ENCODE results near the gene CCDC83. TPM values are rescaled to one million over a fixed set of nuclear protein-coding genes. Genes with fewer than 3 reads are reported as not detected.
"Not testable (repeated sequence)": the region's sequence is repeated elsewhere in the genome, so short reads cannot be mapped to it uniquely, and the experiment has no call there.

Gene CCDC83
- total RNA-seq, 2 experiments from 2014 or later, result not detected

- peaks cover 35% of the 10 kb centered on the region for H3K36me3 Mint-ChIP-seq
- H3K27me3 Mint-ChIP-seq, result no peaks in the 10 kb centered on the region
- H3K27ac Mint-ChIP-seq, result no peak overlapping the region
- peaks cover 42% of the 10 kb centered on the region for H3K9me3 Mint-ChIP-seq
- no peak overlapping the region for H3K4me3 Mint-ChIP-seq
- intact Hi-C loops (cut with micrococcal nuclease), result loop anchor here (2.0 to 10.0 kb wide), 9 partner anchors 95 to 563 kb away; partner anchors contain the start of genes CCDC83, PICALM and TMEM126B
- no peak for DNase-seq
- POLR2A ChIA-PET, result interaction anchor here (1.6 kb wide), 1 partner anchor 643 kb away, joined by 3 read pairs; no protein-coding TSS in a partner anchor
- CTCF ChIA-PET, result no interaction called here
- peaks cover 50% of the 10 kb centered on the region for H3K4me1 Mint-ChIP-seq (ENCODE audit: low read depth)
These were observed 94.6 kb downstream of the CCDC83 start for GRCh38 chr11:85949798-85950197.

GRCh38 chr11:85950317-85951048 lies 95.3 kb downstream of the CCDC83 start:
- intact Hi-C loops (cut with micrococcal nuclease), result no loop called here
- ChIA-PET POLR2A (interaction anchor here (1.2 kb wide), 1 partner anchor 271 kb away, joined by 4 read pairs; no protein-coding TSS in a partner anchor), CTCF (no interaction called here)
- Mint-ChIP-seq H3K27ac (no peak overlapping the region), H3K36me3 (peaks cover 33% of the 10 kb centered on the region), H3K27me3 (no peaks in the 10 kb centered on the region), H3K4me1 (ENCODE audit: low read depth) (peaks cover 49% of the 10 kb centered on the region), H3K9me3 (peaks cover 35% of the 10 kb centered on the region), H3K4me3 (no peak overlapping the region)
- DNase-seq, result no peak

GRCh38 chr11:85951049-85951405 lies 95.8 kb downstream of the CCDC83 start:
- ChIA-PET CTCF (no interaction called here), POLR2A (interaction anchor here (1.2 kb wide), 1 partner anchor 271 kb away, joined by 4 read pairs; no protein-coding TSS in a partner anchor)
- Mint-ChIP-seq H3K9me3 (peaks cover 29% of the 10 kb centered on the region), H3K27me3 (no peaks in the 10 kb centered on the region), H3K4me3 (no peak overlapping the region), H3K27ac (no peak overlapping the region), H3K36me3 (peaks cover 33% of the 10 kb centered on the region), H3K4me1 (ENCODE audit: low read depth) (peaks cover 43% of the 10 kb centered on the region)
- DNase-seq, result no peak
- intact Hi-C loops (cut with micrococcal nuclease), result no loop called here

GRCh38 chr11:85951428-85952107 lies 96.4 kb downstream of the CCDC83 start:
- no peak overlapping the region for H3K27ac Mint-ChIP-seq
- H3K4me1 Mint-ChIP-seq (ENCODE audit: low read depth), result peaks cover 38% of the 10 kb centered on the region
- peaks cover 39% of the 10 kb centered on the region for H3K36me3 Mint-ChIP-seq
- intact Hi-C loops (cut with micrococcal nuclease), result no loop called here
- CTCF ChIA-PET, result no interaction called here
- POLR2A ChIA-PET, result interaction anchor here (1.2 kb wide), 1 partner anchor 270 kb away, joined by 4 read pairs; no protein-coding TSS in a partner anchor
- DNase-seq, result no peak
- no peak overlapping the region for H3K4me3 Mint-ChIP-seq
- H3K27me3 Mint-ChIP-seq, result no peaks in the 10 kb centered on the region
- H3K9me3 Mint-ChIP-seq, result peaks cover 29% of the 10 kb centered on the region

GRCh38 chr11:85952108-85952485 lies 96.9 kb downstream of the CCDC83 start:
- H3K27me3 Mint-ChIP-seq; POLR2A ChIA-PET; H3K4me3 Mint-ChIP-seq; intact Hi-C loops (cut with micrococcal nuclease); DNase-seq; H3K27ac Mint-ChIP-seq; CTCF ChIA-PET: not testable (repeated sequence)
- peaks cover 29% of the 10 kb centered on the region for H3K9me3 Mint-ChIP-seq
- peaks cover 33% of the 10 kb centered on the region for H3K4me1 Mint-ChIP-seq (ENCODE audit: low read depth)
- peaks cover 44% of the 10 kb centered on the region for H3K36me3 Mint-ChIP-seq

- POLR2A ChIA-PET, result no interaction called here
- no peak overlapping the region for H3K4me3 Mint-ChIP-seq
- CTCF ChIA-PET, result no interaction called here
- H3K9me3 Mint-ChIP-seq, result peaks cover 29% of the 10 kb centered on the region
- no peaks in the 10 kb centered on the region for H3K27me3 Mint-ChIP-seq
- H3K27ac Mint-ChIP-seq, result no peak overlapping the region
- no peak for DNase-seq
- peaks cover 58% of the 10 kb centered on the region for H3K36me3 Mint-ChIP-seq
- H3K4me1 Mint-ChIP-seq (ENCODE audit: low read depth), result peaks cover 19% of the 10 kb centered on the region
- intact Hi-C loops (cut with micrococcal nuclease), result no loop called here
These were observed 98.4 kb downstream of the CCDC83 start for GRCh38 chr11:85953491-85954143.

GRCh38 chr11:85955531-85955930 lies 100.3 kb downstream of the CCDC83 start:
- H3K4me1 Mint-ChIP-seq (ENCODE audit: low read depth), result peaks cover 6% of the 10 kb centered on the region
- ChIA-PET POLR2A (interaction anchor here (1.1 kb wide), 1 partner anchor 13 kb away, joined by 3 read pairs; no protein-coding TSS in a partner anchor), CTCF (interaction anchor here (0.8 kb wide), 1 partner anchor 44 kb away, joined by 4 read pairs; no protein-coding TSS in a partner anchor)
- H3K4me3 Mint-ChIP-seq, result no peak overlapping the region
- peak overlapping the region; percentile 3 for H3K27ac Mint-ChIP-seq
- no peak for DNase-seq
- no peaks in the 10 kb centered on the region for H3K27me3 Mint-ChIP-seq
- peaks cover 72% of the 10 kb centered on the region for H3K36me3 Mint-ChIP-seq
- H3K9me3 Mint-ChIP-seq, result peaks cover 29% of the 10 kb centered on the region
- intact Hi-C loops (cut with micrococcal nuclease), result no loop called here

- peak overlapping the region; percentile 35 for H3K27ac Mint-ChIP-seq
- CTCF ChIA-PET, result interaction anchor here (0.7 kb wide), 1 partner anchor 174 kb away, joined by 3 read pairs; no protein-coding TSS in a partner anchor
- intact Hi-C loops (cut with micrococcal nuclease), result no loop called here
- H3K36me3 Mint-ChIP-seq, result peaks cover 78% of the 10 kb centered on the region
- no peak overlapping the region for H3K4me3 Mint-ChIP-seq
- no peak for DNase-seq
- no peaks in the 10 kb centered on the region for H3K9me3 Mint-ChIP-seq
- H3K4me1 Mint-ChIP-seq (ENCODE audit: low read depth), result peaks cover 11% of the 10 kb centered on the region
- H3K27me3 Mint-ChIP-seq, result no peaks in the 10 kb centered on the region
- POLR2A ChIA-PET, result no interaction called here
These were observed 105.5 kb downstream of the CCDC83 start for GRCh38 chr11:85960678-85961077.

GRCh38 chr11:85961130-85961529 lies 105.9 kb downstream of the CCDC83 start:
- Mint-ChIP-seq H3K4me1 (ENCODE audit: low read depth) (peaks cover 11% of the 10 kb centered on the region), H3K27ac (no peak overlapping the region), H3K9me3 (no peaks in the 10 kb centered on the region), H3K4me3 (no peak overlapping the region), H3K36me3 (peaks cover 76% of the 10 kb centered on the region), H3K27me3 (no peaks in the 10 kb centered on the region)
- intact Hi-C loops (cut with micrococcal nuclease), result no loop called here
- DNase-seq, result no peak
- CTCF ChIA-PET, result interaction anchor here (0.7 kb wide), 1 partner anchor 174 kb away, joined by 3 read pairs; no protein-coding TSS in a partner anchor
- POLR2A ChIA-PET, result no interaction called here

GRCh38 chr11:85961930-85962363 lies 106.8 kb downstream of the CCDC83 start:
- H3K27ac Mint-ChIP-seq, result no peak overlapping the region
- H3K9me3 Mint-ChIP-seq, result no peaks in the 10 kb centered on the region
- intact Hi-C loops (cut with micrococcal nuclease), result no loop called here
- no peak overlapping the region for H3K4me3 Mint-ChIP-seq
- peaks cover 11% of the 10 kb centered on the region for H3K4me1 Mint-ChIP-seq (ENCODE audit: low read depth)
- H3K27me3 Mint-ChIP-seq, result no peaks in the 10 kb centered on the region
- H3K36me3 Mint-ChIP-seq, result peaks cover 69% of the 10 kb centered on the region
- ChIA-PET POLR2A (no interaction called here), CTCF (interaction anchor here (2.5 kb wide), 1 partner anchor 107 kb away, joined by 11 read pairs; the partner anchor contains the start of gene CCDC83)
- no peak for DNase-seq

GRCh38 chr11:85965202-85965601 lies 110.0 kb downstream of the CCDC83 start:
- intact Hi-C loops (cut with micrococcal nuclease), result loop anchor here (5.0 kb wide), 1 partner anchor 57 kb away; no protein-coding TSS in a partner anchor
- CTCF ChIA-PET, result no interaction called here
- Mint-ChIP-seq H3K36me3 (peaks cover 58% of the 10 kb centered on the region), H3K27me3 (no peaks in the 10 kb centered on the region), H3K4me1 (ENCODE audit: low read depth) (peaks cover 23% of the 10 kb centered on the region), H3K4me3 (no peak overlapping the region), H3K27ac (no peak overlapping the region), H3K9me3 (no peaks in the 10 kb centered on the region)
- no peak for DNase-seq
- POLR2A ChIA-PET, result interaction anchor here (1.0 kb wide), 1 partner anchor 17 kb away, joined by 4 read pairs; no protein-coding TSS in a partner anchor

- Mint-ChIP-seq H3K4me1 (ENCODE audit: low read depth) (peaks cover 12% of the 10 kb centered on the region), H3K4me3 (no peak overlapping the region), H3K36me3 (peaks cover 57% of the 10 kb centered on the region), H3K27me3 (no peaks in the 10 kb centered on the region), H3K27ac (peak overlapping the region; percentile 64), H3K9me3 (no peaks in the 10 kb centered on the region)
- ChIA-PET CTCF (no interaction called here), POLR2A (no interaction called here)
- DNase-seq, result no peak
- intact Hi-C loops (cut with micrococcal nuclease), result loop anchor here (5.0 kb wide), 1 partner anchor 55 kb away; no protein-coding TSS in a partner anchor
These were observed 112.3 kb downstream of the CCDC83 start for GRCh38 chr11:85967457-85967856.
